ENCODE measurements around the gene NADK2.

The NADK2 gene

GRCh38 chr5:36237751-36238150, 4.0 kb downstream of the NADK2 start:
- TF ChIP-seq, protein P1, sequence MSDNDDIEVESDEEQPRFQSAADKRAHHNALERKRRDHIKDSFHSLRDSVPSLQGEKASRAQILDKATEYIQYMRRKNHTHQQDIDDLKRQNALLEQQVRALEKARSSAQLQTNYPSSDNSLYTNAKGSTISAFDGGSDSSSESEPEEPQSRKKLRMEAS (IDR thresholded peaks at IDR 0.05), result no peak
- TF ChIP-seq EGR1 (IDR thresholded peaks at IDR 0.05) (no peak), CREB1 (IDR thresholded peaks at IDR 0.05; ENCODE audit: low read depth) (no peak), TAF1 (IDR thresholded peaks at IDR 0.05; ENCODE audit: low read depth) (no peak), NFIC (IDR thresholded peaks at IDR 0.05) (no peak), TCF12 (IDR thresholded peaks at IDR 0.05; ENCODE audit: low read depth) (no peak), EP300 (IDR thresholded peaks at IDR 0.05; ENCODE audit: borderline replicate concordance) (no peak)

DNA sequence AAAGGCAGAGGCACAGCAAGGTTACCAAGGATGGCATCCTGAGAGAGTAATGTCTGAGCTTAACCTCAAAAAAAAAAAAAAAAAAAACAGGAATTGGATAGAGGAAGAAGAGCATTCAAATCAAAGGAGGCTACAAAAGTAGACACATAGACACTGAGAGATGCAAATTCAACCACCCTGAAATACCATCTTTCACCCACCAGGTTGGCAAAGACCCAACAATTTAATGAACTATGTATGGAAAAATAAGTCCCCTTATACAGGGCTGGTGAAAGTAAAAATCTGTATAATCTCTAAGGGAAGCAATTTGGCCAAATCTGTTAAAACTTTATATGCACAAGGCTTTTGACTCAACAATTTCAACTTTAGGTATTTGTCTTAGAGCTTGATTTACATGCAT, 4.9 kb downstream of the NADK2 start:
- TF ChIP-seq NFIC (IDR thresholded peaks at IDR 0.05) (no peak), YY1 (IDR thresholded peaks at IDR 0.05; ENCODE audit: low read depth) (no peak)
- TF ChIP-seq, protein P1 (IDR thresholded peaks at IDR 0.05), result no peak

DNA sequence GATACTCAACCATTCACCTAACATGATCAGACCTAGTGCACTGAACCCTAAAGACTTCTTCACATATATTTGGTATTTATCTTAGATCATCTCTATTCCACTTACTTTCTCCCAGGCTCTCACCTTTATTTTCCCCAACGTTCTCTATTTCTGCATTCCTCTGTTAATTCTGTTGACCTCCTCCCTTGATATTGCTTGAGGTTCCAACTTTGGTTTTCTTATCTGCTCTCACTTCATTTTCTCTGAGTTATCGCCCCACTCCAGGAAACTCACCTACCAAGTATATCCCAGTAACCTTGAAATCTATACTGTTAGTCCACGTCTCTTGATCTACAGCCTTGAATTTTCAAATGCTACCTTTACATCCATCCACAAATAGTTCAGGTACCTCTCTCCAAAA, 9.2 kb downstream of the NADK2 start:
- TF ChIP-seq ZBTB7A (IDR thresholded peaks at IDR 0.05; ENCODE audit: low read depth) (no peak), YY1 (IDR thresholded peaks at IDR 0.05; ENCODE audit: low read depth) (no peak), TCF12 (IDR thresholded peaks at IDR 0.05; ENCODE audit: low read depth) (no peak), NFIC (IDR thresholded peaks at IDR 0.05) (no peak), CEBPB (IDR thresholded peaks at IDR 0.05) (no peak), TEAD4 (IDR thresholded peaks at IDR 0.05) (no peak), TAF1 (IDR thresholded peaks at IDR 0.05; ENCODE audit: low read depth) (no peak), EP300 (IDR thresholded peaks at IDR 0.05; ENCODE audit: borderline replicate concordance) (no peak), EGR1 (IDR thresholded peaks at IDR 0.05) (no peak), CREB1 (IDR thresholded peaks at IDR 0.05; ENCODE audit: low read depth) (no peak), RAD21 (IDR thresholded peaks at IDR 0.05; ENCODE audit: low read depth) (no peak), USF1 (IDR thresholded peaks at IDR 0.05) (no peak)
- TF ChIP-seq, protein P2, sequence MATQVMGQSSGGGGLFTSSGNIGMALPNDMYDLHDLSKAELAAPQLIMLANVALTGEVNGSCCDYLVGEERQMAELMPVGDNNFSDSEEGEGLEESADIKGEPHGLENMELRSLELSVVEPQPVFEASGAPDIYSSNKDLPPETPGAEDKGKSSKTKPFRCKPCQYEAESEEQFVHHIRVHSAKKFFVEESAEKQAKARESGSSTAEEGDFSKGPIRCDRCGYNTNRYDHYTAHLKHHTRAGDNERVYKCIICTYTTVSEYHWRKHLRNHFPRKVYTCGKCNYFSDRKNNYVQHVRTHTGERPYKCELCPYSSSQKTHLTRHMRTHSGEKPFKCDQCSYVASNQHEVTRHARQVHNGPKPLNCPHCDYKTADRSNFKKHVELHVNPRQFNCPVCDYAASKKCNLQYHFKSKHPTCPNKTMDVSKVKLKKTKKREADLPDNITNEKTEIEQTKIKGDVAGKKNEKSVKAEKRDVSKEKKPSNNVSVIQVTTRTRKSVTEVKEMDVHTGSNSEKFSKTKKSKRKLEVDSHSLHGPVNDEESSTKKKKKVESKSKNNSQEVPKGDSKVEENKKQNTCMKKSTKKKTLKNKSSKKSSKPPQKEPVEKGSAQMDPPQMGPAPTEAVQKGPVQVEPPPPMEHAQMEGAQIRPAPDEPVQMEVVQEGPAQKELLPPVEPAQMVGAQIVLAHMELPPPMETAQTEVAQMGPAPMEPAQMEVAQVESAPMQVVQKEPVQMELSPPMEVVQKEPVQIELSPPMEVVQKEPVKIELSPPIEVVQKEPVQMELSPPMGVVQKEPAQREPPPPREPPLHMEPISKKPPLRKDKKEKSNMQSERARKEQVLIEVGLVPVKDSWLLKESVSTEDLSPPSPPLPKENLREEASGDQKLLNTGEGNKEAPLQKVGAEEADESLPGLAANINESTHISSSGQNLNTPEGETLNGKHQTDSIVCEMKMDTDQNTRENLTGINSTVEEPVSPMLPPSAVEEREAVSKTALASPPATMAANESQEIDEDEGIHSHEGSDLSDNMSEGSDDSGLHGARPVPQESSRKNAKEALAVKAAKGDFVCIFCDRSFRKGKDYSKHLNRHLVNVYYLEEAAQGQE (IDR thresholded peaks at IDR 0.05; ENCODE audit: low read depth), result no peak
- TF ChIP-seq, protein P1 (IDR thresholded peaks at IDR 0.05), result no peak

- no peak for TF ChIP-seq TCF12 (IDR thresholded peaks at IDR 0.05; ENCODE audit: low read depth)
Measured at GRCh38 chr5:36230151-36230790, 11.5 kb downstream of the NADK2 start.

GRCh38 chr5:36228505-36228904, 13.2 kb downstream of the NADK2 start:
- TF ChIP-seq ZBTB7A (IDR thresholded peaks at IDR 0.05; ENCODE audit: low read depth), result no peak
- no peak for TF ChIP-seq TAF1 (IDR thresholded peaks at IDR 0.05; ENCODE audit: low read depth)
- TF ChIP-seq TEAD4 (IDR thresholded peaks at IDR 0.05), result no peak
- TF ChIP-seq CEBPB (IDR thresholded peaks at IDR 0.05), result no peak
- TF ChIP-seq EP300 (IDR thresholded peaks at IDR 0.05; ENCODE audit: borderline replicate concordance), result no peak
- TF ChIP-seq, protein P2 (IDR thresholded peaks at IDR 0.05; ENCODE audit: low read depth), result no peak
- TF ChIP-seq EGR1 (IDR thresholded peaks at IDR 0.05), result no peak
- TF ChIP-seq USF1 (IDR thresholded peaks at IDR 0.05), result no peak
- TF ChIP-seq CREB1 (IDR thresholded peaks at IDR 0.05; ENCODE audit: low read depth), result no peak
- TF ChIP-seq, protein P1 (IDR thresholded peaks at IDR 0.05), result no peak
- no peak for TF ChIP-seq NFIC (IDR thresholded peaks at IDR 0.05)
- TF ChIP-seq RAD21 (IDR thresholded peaks at IDR 0.05; ENCODE audit: low read depth), result no peak
- no peak for TF ChIP-seq YY1 (IDR thresholded peaks at IDR 0.05; ENCODE audit: low read depth)
- no peak for TF ChIP-seq FOXM1 (IDR thresholded peaks at IDR 0.05; ENCODE audit: borderline replicate concordance, low read depth)
- TF ChIP-seq TCF12 (IDR thresholded peaks at IDR 0.05; ENCODE audit: low read depth), result no peak

DNA sequence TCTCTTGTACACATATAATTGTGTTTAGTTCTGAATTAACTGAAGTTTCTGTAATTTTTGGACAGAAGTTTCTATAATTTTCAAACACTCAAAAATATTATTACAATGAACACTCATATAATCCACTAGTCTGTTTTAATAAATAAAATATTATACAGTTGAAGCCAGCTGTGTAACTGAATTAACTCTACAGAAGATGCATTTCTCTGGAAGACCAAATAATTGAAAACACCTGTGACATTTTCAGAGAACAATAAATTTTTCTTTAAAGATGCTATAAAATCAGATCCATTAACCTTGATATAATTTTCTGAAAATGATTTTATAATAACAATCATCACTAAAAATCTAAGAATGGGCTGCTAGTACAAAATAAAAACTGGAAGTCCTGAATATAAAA, 14.7 kb downstream of the NADK2 start:
- TF ChIP-seq USF1 (IDR thresholded peaks at IDR 0.05) (no peak), CREB1 (IDR thresholded peaks at IDR 0.05; ENCODE audit: low read depth) (no peak), ZBTB7A (IDR thresholded peaks at IDR 0.05; ENCODE audit: low read depth) (no peak)
- TF ChIP-seq, protein P2 (IDR thresholded peaks at IDR 0.05; ENCODE audit: low read depth), result no peak
